HuH-7 (cell line): ENCODE measurements around the gene ZNF488.

ENCODE experiments used
- DNase-seq: peaks from one replicate; pipeline ENCODE4 v3.0.0; 2011; ENCODE audit warnings: low spot score

Gene ZNF488

DNA sequence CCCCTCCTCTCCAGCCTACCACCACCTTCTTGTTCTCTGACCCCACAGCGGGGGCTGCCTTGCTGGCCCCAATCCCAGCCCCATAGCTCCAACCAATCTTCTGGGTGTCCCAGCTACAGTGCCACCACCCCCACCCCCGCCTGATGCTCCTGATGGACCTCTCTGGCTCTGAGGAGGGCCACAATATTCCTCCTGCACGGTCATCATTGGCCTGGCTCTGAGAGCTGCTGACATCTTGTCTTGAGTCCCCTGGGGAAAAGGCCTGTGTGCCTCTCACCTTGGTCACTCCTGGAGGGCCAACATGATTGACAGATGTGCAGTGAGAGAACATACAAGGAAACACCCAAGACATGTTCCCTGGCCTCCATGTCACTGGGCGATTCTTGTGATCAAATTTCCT, 54.2 kb downstream of the ZNF488 start:
- DNase-seq: no peak

DNA sequence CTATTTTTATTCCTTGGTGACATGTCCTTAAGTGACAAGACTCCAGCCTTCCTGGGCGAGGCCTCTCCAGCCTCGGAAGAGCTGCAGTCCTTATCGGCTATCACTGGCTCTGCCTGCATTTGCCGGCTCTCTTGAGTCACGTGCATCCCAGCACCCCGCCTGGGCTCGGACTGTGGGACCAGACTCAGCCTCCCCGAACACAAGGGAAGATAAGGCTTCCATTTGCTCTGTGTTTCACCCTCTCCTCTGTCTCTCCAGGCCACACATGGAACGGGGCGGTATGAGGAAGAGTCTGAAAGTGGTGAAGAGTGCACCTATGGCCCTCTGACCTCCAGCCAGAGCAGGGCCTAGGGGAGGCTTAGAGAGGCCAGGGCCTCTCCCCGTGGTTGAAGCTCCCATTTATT, 57.2 kb downstream of the ZNF488 start:
- DNase-seq: no peak

DNA sequence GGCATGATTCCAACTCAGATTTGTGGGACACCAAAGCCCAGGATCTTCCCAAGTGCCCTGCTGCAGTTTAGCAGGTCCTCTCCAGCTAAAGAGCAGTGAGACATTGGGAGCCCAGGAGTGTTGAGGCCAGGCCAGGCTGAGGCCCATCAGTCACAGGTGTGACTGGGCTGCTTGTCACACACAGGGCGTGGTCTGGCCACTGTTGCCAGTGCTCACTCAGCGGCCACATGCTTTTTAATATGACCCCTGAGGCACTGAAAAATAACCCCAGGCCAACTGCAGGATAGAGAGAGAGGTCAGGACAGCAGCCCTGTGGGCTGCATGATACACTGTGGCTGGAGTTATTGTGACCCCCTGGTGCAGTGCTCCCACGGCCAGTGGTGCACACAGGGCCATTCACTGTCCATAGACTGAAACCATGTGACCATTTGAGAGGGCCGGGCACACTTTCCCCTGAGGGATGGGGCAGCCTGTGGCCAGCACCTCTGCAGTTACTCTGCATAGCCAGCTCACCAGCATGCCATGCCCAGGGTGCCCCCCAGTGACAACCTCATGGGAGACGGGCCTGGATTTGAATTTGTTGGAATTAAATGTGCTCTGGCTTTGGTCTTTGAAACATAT, 57.7 kb downstream of the ZNF488 start:
- no peak for DNase-seq

DNA sequence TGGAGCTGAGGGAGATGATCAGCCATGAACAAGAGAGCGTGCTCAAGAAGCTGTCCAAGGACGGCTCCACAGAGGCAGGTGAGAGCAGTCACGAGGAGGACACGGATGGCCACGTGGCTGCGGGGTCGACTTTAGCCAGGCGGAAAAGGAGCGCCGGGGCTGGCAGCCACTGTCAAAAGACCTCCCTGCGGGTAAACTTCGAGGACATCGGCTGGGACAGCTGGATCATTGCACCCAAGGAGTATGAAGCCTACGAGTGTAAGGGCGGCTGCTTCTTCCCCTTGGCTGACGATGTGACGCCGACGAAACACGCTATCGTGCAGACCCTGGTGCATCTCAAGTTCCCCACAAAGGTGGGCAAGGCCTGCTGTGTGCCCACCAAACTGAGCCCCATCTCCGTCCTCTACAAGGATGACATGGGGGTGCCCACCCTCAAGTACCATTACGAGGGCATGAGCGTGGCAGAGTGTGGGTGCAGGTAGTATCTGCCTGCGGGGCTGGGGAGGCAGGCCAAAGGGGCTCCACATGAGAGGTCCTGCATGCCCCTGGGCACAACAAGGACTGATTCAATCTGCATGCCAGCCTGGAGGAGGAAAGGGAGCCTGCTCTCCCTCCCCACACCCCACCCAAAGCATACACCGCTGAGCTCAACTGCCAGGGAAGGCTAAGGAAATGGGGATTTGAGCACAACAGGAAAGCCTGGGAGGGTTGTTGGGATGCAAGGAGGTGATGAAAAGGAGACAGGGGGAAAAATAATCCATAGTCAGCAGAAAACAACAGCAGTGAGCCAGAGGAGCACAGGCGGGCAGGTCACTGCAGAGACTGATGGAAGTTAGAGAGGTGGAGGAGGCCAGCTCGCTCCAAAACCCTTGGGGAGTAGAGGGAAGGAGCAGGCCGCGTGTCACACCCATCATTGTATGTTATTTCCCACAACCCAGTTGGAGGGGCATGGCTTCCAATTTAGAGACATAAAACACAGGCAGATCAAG, 58.5 kb downstream of the ZNF488 start:
- DNase-seq: no peak

DNA sequence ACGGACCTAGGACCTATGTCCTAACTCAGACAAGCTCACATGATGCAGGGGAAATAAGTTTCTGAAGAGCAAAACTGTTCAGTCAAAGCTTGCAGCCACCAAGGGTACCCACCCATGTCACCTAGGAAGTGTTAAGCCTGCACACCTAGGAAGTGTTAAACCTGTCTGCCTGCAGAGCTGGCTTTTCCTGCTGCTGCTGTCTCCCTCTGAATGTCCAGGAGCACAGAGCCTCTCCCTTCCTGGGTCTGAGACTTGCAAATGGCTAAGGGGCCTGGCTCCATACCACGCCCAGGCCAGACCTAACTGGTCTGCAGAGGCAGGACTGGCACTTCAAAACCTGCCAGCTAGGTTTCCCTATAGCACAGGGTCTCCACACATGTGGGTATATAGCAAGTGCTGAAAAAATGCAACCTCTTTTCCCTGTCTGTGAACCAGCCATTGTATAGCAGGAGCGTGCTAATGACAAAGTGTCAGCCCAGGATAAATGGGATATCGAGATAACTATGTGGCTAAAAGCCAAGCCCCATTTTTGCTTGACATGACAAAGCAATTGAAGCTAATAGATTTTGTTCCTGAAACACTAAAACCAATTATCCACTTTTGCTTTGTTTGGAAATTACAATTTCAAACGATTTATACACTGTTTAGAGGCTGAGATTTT, 60.3 kb downstream of the ZNF488 start:
- no peak for DNase-seq

DNA sequence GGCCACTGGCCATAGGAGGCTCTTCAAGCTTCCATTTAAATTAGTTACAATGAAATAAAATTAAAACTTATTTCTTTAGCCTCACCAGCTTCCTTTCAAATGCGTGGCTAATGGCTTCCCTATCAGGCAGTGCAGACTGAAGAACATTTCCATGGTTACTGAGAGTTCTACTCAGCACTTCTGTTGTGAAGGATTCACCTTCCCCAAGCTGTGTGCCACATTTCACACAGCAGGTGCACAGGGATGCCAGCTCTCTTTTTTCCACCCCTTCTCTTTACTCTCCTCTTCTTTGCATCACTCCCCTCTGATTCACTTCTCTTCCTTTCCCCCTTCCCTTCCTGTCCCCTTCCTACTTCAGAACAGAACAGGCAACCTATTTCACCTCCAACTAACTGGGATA, 61.0 kb downstream of the ZNF488 start:
- DNase-seq: no peak

DNA sequence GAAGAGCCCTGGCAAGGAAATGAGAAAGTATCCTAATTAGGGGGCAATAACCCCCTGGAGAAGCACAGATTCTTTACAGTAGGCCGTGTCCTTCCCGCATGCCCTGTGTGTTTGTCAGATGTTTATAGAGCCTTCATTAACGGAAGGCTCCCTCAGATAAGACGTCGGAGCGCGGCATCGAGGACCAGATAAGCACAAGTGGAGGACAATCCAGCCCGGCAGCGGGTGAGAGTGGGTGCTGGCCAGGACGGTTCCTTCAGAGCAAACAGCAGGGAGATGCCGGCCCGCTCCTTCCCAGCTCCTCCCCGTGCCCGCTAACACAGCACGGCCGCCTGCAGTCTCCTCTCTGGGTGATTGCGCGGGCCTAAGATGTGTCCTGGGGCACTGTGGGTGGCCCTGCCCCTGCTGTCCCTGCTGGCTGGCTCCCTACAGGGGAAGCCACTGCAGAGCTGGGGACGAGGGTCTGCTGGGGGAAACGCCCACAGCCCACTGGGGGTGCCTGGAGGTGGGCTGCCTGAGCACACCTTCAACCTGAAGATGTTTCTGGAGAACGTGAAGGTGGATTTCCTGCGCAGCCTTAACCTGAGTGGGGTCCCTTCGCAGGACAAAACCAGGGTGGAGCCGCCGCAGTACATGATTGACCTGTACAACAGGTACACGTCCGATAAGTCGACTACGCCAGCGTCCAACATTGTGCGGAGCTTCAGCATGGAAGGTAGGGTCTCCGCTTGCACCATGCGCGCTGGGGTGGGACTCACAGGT, 61.6 kb downstream of the ZNF488 start, which contains the start of gene GDF2:
GDF2 (plus strand) TSS at position 155 of the 762 bp plus-strand sequence; CDS start at position 370, 215 bp downstream.
- DNase-seq: no peak

DNA sequence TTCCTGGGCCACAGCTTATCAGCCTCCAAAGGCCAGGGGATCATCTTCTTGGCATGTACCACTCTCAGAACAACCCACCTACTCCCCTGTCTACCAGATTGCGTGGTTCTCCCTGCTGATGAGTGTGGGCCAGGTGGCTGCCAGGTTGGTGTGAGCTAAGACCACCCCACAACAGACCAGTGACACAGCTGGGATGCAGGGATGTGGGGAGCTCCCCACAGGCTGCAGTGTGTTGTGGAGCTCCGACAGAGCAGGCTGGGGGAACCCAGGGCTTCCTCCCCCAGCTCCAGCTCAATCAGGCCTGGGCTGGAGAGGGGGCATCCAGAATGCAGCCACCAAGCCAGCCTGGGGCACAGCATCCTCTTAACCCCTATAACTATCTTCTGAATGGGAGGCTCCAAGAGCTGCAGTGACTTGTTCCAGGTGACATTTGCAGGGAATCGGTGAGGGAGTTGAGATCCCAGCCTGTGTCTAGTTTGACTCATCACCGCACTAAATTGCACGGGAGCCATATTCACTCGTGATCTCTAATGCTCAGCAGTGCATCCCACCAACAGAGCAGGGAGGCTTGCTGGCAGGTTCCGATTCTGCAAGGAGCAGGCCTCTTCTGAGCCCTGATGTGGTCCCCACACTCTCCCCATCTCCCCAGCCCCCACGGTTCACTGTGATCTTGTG, 62.4 kb downstream of the ZNF488 start:
- no peak for DNase-seq

DNA sequence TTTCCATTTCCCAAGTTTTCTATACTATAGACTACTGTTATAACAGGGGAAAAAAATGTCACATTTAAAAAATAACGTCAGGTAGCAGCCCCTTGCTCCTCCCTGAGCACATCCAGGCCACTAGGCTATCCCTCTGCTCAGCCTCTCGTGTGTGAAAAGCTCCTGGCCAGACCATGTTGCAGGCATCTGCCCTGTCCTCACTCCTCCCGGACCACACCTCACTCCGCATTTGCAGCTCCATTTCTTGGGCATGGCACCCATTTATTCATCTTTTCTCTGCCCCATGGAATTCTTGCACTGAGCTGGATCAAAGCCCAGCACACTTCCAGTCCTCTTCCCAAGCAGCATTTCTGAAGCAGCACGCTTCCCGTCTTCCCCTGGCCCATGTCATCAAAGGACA, 63.3 kb downstream of the ZNF488 start:
- no peak for DNase-seq

DNA sequence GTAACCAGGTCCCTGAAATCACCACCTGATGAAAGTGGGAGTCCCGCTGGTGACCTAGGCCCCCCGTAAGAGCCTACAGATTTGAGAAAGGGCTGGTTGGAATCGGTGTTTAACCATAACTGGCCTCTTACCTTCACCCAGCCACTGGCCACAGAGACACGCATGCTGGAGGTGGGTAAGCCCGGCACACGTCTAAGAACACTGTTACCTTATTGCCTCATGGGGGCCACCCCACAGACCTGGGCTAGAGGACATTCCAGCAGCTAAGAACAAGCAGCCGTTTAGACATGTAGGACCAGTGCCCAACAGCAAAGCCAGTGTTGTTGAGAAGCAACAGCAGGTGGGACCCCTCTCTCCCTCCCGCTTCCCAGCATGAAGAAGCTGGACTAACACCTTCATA, 64.3 kb downstream of the ZNF488 start:
- no peak for DNase-seq

DNA sequence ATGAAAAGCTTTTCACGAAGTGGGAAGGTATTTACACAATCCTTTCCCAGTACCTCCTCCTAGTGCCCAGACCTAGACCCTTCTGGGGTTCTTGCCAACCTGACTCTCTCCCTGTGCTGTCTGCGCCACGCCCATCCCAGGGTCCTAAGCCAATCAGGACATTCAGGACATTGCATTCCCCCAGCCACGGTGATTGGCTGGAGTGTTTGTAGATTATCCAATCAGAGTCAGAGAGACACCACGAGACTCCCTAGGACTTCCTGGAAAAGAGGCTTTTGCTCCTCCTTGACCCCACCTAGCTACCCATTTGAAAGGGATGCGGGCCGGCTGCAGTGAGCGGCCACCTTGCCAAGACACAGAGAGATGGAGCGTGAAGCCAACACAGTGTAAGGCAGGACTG, 65.4 kb downstream of the ZNF488 start:
- no peak for DNase-seq

DNA sequence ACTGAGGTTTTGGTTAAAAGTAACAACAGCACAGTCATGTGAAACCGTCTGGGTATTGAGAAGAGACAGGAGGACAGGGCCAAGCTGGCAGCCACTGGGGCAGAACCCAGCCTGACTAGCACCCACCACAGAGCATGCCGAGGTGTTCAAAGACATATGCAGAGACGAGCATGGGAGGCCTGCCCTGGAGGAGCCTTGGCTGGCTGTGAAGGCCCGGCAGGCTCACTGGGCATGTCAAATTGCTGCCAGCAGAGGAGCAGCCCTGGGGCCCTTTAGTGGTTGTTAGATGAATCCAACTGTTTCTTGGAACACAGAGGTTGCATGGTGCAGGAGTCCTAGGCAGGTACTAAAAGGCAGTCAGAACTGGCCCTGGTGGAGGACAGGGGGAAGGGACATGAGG, 66.8 kb downstream of the ZNF488 start:
- DNase-seq: no peak

DNA sequence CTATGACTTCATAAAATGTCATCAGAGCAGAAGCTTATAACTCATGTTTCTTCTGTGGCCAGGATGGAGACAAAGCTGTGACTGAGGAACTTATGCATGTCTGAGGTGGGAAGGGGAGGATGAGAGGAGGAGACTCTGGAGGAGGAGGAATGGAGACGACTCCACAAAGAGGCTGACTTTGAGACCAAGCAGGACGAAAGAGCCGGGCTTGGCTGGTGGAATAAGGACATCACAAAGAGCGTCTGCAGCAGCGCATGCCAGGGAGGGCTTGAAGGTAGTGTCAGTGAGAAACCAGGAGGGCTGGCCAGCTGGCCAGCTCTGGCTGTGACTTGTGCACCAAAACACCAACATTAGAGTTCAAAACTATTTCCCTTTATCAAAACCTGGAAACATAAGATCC, 68.0 kb downstream of the ZNF488 start:
- no peak for DNase-seq
